ENCODE results near the gene NSG1.

Gene NSG1

GRCh38 chr4:4395849-4396627, 9.1 kb downstream of the NSG1 start:
- in situ Hi-C loops (cut with MboI; ENCODE audit: low sequenced_read_pairs) = no loop called here

DNA sequence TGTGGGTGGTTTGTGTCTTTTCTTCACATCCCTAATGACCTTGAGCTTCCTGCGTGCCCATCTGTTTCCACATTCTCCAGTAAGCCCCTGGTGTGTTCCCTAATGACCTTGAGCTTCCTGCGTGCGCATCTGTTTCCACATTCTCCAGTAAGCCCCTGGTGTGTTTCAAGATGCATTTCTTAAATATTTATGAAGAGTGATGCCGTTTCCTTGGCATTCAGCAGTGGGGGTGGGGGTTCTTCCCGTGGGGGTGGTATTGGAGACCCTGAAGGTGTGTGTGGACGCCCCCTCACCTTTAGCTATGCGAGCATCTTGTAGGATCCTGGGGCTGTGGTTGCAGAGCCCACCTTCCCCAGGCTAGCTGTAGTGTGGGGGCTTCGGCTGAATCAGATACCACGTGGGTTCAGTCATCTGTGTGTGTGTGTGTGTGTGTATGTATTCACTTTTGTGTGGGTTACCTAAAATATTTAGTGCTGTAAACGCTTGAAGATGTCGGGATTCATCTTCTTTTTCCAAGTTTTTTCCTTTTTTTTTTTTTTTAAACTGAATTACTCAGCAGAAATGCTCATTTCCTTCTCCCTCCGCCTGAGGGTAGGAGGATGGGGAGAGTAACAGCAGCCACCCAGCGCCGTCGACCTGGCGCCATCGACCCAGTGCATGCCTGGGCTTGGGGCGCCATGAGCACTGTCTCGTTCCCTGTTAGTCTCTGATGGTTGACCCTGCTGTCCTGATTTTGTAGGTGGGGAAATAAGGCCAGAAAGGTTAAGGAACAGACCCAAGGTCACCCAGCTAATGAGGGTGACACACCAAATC, 9.9 kb downstream of the NSG1 start:
- in situ Hi-C loops (cut with MboI; ENCODE audit: low sequenced_read_pairs) = no loop called here

DNA sequence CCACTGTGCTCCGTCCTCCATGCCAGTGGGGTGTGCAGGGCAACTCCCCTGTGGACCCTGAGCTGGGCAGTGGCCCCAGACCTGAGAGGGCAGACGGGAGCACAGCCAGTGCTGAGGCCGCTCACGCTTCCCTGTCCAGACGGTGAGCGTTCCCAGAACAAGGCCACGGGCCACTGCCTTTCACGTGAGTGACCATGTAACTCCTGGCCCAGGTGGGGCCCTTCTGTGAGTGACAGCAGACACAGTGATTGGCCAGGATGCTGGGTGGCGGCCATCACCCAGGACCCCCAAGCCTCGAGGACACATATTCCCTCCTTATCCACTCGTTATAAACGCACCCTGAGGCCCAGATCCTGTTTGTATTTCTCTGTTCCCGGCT, 10.5 kb downstream of the NSG1 start:
- in situ Hi-C loops (cut with MboI; ENCODE audit: low sequenced_read_pairs) = no loop called here

- in situ Hi-C loops (cut with MboI; ENCODE audit: low sequenced_read_pairs) = no loop called here
Measured at GRCh38 chr4:4398430-4398829, 11.5 kb downstream of the NSG1 start.

- in situ Hi-C loops (cut with MboI; ENCODE audit: low sequenced_read_pairs) = no loop called here
Measured at GRCh38 chr4:4401036-4401435, 14.1 kb downstream of the NSG1 start.

DNA sequence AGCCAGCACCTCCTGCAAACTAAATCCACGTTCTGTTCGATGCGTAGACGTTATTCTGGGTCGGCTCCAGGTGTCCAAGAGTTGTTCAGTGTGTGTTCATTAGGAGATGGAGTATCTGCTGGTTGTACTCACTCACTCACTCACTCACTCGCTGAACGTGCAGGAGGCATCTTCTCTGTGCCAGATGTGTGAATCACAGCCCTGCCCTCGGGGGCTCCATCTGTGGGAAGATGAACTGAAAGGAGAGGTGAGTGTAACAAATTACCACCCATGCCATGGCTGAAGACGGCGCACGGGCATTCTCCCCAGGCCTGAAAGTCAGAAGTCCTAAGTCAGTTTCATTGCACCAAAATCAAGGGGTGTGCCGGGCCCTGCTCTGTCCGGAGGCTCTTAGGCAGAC, 16.1 kb downstream of the NSG1 start:
- in situ Hi-C loops (cut with MboI; ENCODE audit: low sequenced_read_pairs) = no loop called here

DNA sequence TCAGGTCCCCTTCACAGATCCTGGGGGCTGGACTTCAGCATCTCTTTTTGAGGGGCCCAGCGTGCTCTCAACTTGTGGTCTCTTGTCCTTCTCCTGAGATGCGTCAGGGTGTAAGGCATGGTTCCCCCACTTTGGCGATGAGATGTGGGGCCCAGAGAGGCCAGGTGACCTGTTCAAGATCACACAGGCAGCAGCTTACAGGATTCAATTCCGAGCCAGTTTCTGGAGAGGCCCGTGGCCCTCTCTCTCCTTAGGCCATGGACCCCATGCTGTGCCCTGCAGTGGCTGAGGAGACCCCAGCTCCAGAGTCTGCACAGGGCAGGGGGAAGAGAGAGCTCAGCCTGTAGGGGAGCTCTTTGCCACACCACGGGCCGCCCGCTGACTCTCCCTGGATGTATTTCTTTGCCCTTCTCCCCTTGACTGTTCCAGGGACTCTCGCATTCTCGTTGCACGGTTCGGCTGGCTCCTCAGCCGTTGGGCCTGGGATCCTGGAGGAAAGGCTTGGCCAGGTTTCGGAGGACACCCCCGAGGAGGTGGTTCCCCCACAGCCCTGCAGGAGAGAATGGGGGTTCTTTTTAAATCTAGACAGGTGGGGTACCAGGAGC, 18.6 kb downstream of the NSG1 start:
- in situ Hi-C loops (cut with MboI; ENCODE audit: low sequenced_read_pairs) = no loop called here

- in situ Hi-C loops (cut with MboI; ENCODE audit: low sequenced_read_pairs) = no loop called here
Measured at GRCh38 chr4:4406455-4407298, 19.8 kb downstream of the NSG1 start.

GRCh38 chr4:4407299-4408131, 20.6 kb downstream of the NSG1 start:
- in situ Hi-C loops (cut with MboI; ENCODE audit: low sequenced_read_pairs) = no loop called here

DNA sequence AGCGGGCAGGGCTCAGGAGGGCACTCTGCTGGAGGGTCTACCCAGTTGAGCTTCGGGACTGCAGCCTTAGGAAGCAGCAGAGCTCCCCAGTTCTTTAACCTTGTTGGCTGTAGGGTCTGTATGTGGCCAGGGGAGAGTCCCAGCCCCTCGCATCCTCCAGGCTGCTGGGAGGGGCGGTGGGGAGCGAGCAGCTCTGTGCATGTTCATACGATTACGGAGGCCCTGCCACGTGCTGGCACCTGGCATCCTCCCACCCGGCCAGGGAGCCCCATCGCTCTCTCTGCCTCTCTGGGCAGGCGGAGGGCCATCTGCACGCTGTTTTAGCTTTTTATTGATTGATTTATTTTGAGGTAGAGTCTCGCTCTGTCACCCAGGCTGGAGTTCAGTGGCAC, 21.2 kb downstream of the NSG1 start:
- in situ Hi-C loops (cut with MboI; ENCODE audit: low sequenced_read_pairs) = no loop called here

- in situ Hi-C loops (cut with MboI; ENCODE audit: low sequenced_read_pairs) = no loop called here
Measured at GRCh38 chr4:4408576-4409335, 21.9 kb downstream of the NSG1 start.

GRCh38 chr4:4409416-4410115, 22.7 kb downstream of the NSG1 start:
- in situ Hi-C loops (cut with MboI; ENCODE audit: low sequenced_read_pairs) = no loop called here

DNA sequence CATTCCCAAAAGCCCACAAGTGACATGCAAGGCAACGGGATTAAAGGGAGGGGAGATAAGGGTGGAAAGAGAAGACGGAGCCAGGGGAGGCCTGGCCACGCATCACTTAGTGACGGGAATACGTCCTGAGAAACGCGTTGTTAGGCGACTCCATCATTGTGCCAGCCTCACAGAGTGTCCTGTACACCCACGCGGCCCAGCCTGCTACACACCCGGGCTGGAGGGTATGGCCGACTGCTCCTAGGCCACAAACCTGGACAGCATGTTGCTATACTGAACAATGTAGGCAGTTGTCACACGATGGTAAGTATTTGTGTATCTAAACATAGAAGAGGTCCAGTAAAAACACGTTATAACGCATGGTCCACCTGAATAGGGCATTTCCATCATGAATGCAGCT, 23.4 kb downstream of the NSG1 start:
- in situ Hi-C loops (cut with MboI; ENCODE audit: low sequenced_read_pairs) = no loop called here

DNA sequence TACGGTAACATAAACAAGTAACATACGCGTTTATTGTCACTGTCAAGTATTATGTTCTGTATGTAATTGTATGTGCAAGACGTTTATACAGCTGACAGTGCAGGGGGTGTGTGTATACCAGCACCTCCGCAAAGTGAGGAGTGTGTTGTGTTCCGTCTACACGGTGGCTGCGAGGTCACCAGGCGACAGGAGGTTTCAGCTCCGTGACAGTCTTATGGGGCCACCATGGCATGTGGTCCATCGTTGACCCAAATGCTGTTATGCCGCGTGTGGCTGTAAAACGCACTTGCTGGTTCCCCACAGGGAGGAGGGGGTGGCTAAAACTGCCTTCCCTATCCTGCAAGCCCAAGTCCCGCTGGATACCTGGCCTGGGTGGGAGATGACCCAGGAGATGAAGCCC, 25.0 kb downstream of the NSG1 start:
- in situ Hi-C loops (cut with MboI; ENCODE audit: low sequenced_read_pairs) = no loop called here

GRCh38 chr4:4412641-4413372, 25.9 kb downstream of the NSG1 start:
- in situ Hi-C loops (cut with MboI; ENCODE audit: low sequenced_read_pairs) = no loop called here

DNA sequence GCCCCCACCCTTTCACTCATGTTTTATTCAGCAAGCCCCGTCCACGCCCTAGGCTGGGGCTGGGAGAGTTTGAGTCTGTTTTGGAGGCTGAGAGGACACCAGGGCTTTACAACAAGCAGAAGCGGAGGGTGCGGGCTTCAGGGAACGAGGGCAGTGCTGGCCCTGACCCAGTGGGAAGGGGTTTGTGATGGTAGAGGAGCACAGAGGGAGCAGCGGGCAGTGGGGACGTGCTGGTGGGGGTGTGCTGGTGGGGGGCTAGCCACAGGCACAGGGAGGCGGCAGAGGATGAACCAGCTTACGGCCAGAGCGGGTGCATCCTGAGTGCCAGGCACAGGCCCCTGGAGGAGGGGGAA, 26.4 kb downstream of the NSG1 start:
- in situ Hi-C loops (cut with MboI; ENCODE audit: low sequenced_read_pairs) = no loop called here

- in situ Hi-C loops (cut with MboI; ENCODE audit: low sequenced_read_pairs) = no loop called here
Measured at GRCh38 chr4:4413806-4414205, 26.9 kb downstream of the NSG1 start.

GRCh38 chr4:4415107-4415805, 28.4 kb downstream of the NSG1 start:
- in situ Hi-C loops (cut with MboI; ENCODE audit: low sequenced_read_pairs) = no loop called here

Measured in HL-60/S4 (cell line).